Measurements from ENCODE around the gene GLIS1. TPM values are rescaled to one million over a fixed set of nuclear protein-coding genes. Genes with fewer than 3 reads are reported as not detected.

GLIS1 gene
- total RNA-seq, 1 experiment from 2014 or later, result 0.13 TPM

GRCh38 chr1:53513846-53514245 lies 225.1 kb downstream of the GLIS1 start:
- no peak for DNase-seq (ENCODE audit: low spot score)
- H3K27ac ChIP-seq (ENCODE audit: low read depth, low read length, poor library complexity, severe bottlenecking), result no peak overlapping the region
- H3K4me3 ChIP-seq (ENCODE audit: low read depth, low read length, poor library complexity, severe bottlenecking), result no peak overlapping the region
- no peaks in the 10 kb centered on the region for H3K4me1 ChIP-seq (ENCODE audit: insufficient read depth, low read length, poor library complexity, severe bottlenecking)
- CTCF ChIA-PET, result no interaction called here
- no peaks in the 10 kb centered on the region for H3K27me3 ChIP-seq (replicated peaks; ENCODE audit: insufficient read depth, low read depth, low read length, poor library complexity)
- no peaks in the 10 kb centered on the region for H3K9me3 ChIP-seq (ENCODE audit: low read depth, low read length, poor library complexity, severe bottlenecking)
- POLR2A ChIA-PET (ENCODE audit: low non-redundant PET), result no interaction called here
- intact Hi-C loops (cut with micrococcal nuclease; ENCODE audit: unreplicated experiment), result no loop called here
- no peak for TF ChIP-seq CTCF (conservative IDR thresholded peaks at IDR 0.05; ENCODE audit: low read depth, low read length)
- no peak for TF ChIP-seq EZH2 (IDR thresholded peaks at IDR 0.05; ENCODE audit: borderline replicate concordance, low read depth, low read length, poor library complexity, severe bottlenecking)
- no TSS peak for BruUV-seq (replicated peaks)
- no peaks in the 10 kb centered on the region for H3K36me3 ChIP-seq (ENCODE audit: insufficient read depth, low read length, poor library complexity, severe bottlenecking)

- no peaks in the 10 kb centered on the region for H3K9me3 ChIP-seq (ENCODE audit: low read depth, low read length, poor library complexity, severe bottlenecking)
- BruUV-seq (replicated peaks), result no TSS peak
- no peaks in the 10 kb centered on the region for H3K36me3 ChIP-seq (ENCODE audit: insufficient read depth, low read length, poor library complexity, severe bottlenecking)
- no peak overlapping the region for H3K4me3 ChIP-seq (ENCODE audit: low read depth, low read length, poor library complexity, severe bottlenecking)
- no peak overlapping the region for H3K27ac ChIP-seq (ENCODE audit: low read depth, low read length, poor library complexity, severe bottlenecking)
- CTCF ChIA-PET, result no interaction called here
- TF ChIP-seq CTCF (conservative IDR thresholded peaks at IDR 0.05; ENCODE audit: low read depth, low read length), result no peak
- no peak for TF ChIP-seq EZH2 (IDR thresholded peaks at IDR 0.05; ENCODE audit: borderline replicate concordance, low read depth, low read length, poor library complexity, severe bottlenecking)
- H3K4me1 ChIP-seq (ENCODE audit: insufficient read depth, low read length, poor library complexity, severe bottlenecking), result no peaks in the 10 kb centered on the region
- H3K27me3 ChIP-seq (replicated peaks; ENCODE audit: insufficient read depth, low read depth, low read length, poor library complexity), result no peaks in the 10 kb centered on the region
- intact Hi-C loops (cut with micrococcal nuclease; ENCODE audit: unreplicated experiment), result no loop called here
- POLR2A ChIA-PET (ENCODE audit: low non-redundant PET), result no interaction called here
- DNase-seq (ENCODE audit: low spot score), result no peak
These were observed 225.9 kb downstream of the GLIS1 start for GRCh38 chr1:53512807-53513755.

- Histone ChIP-seq H3K27ac (ENCODE audit: low read depth, low read length, poor library complexity, severe bottlenecking) (no peak overlapping the region), H3K36me3 (ENCODE audit: insufficient read depth, low read length, poor library complexity, severe bottlenecking) (no peaks in the 10 kb centered on the region), H3K4me3 (ENCODE audit: low read depth, low read length, poor library complexity, severe bottlenecking) (no peak overlapping the region), H3K9me3 (ENCODE audit: low read depth, low read length, poor library complexity, severe bottlenecking) (no peaks in the 10 kb centered on the region), H3K4me1 (ENCODE audit: insufficient read depth, low read length, poor library complexity, severe bottlenecking) (no peaks in the 10 kb centered on the region), H3K27me3 (replicated peaks; ENCODE audit: insufficient read depth, low read depth, low read length, poor library complexity) (no peaks in the 10 kb centered on the region)
- no peak for DNase-seq (ENCODE audit: low spot score)
- TF ChIP-seq EZH2 (IDR thresholded peaks at IDR 0.05; ENCODE audit: borderline replicate concordance, low read depth, low read length, poor library complexity, severe bottlenecking) (no peak), CTCF (conservative IDR thresholded peaks at IDR 0.05; ENCODE audit: low read depth, low read length) (no peak)
- CTCF ChIA-PET, result no interaction called here
- POLR2A ChIA-PET (ENCODE audit: low non-redundant PET), result no interaction called here
- BruUV-seq (replicated peaks), result no TSS peak
- intact Hi-C loops (cut with micrococcal nuclease; ENCODE audit: unreplicated experiment), result no loop called here
These were observed 226.8 kb downstream of the GLIS1 start for GRCh38 chr1:53511933-53512806.

Measured in A673 (cell line).